Heart left ventricle (tissue), 16 donors: ENCODE results near the gene PHF21A. TPM values are rescaled to one million over a fixed set of nuclear protein-coding genes. Genes with fewer than 3 reads are reported as not detected.
"Not testable (repeated sequence)": the region's sequence is repeated elsewhere in the genome, so short reads cannot be mapped to it uniquely, and the experiment has no call there.

Experiments
- ATAC-seq, 4 donors: fragments of 200-7000 bp; cut with Tn5 transposase; one replicate each; pipeline ENCODE4 v1.9.1; 2020 to 2022; ENCODE audit warnings: moderate library complexity in 4 of 4, mild to moderate bottlenecking in 3 of 4, moderate number of reproducible peaks in 1 of 4
- DNase-seq, 5 donors: peaks; one replicate each; pipeline ENCODE4 v3.0.0-alpha.2; 2020
- H3K27ac ChIP-seq, 12 donors: fragments of 200-600 bp; sonication (generic) in 4 of 12; one replicate each; pipeline versions ENCODE4 v1.5.0 to v1.8.0; 2016 to 2022; ENCODE audit warnings: mild to moderate bottlenecking in 2 of 12
- H3K27me3 ChIP-seq, 9 donors: fragments of 200-600 bp; sonication (generic) in 2 of 9; one replicate each; pipeline versions ENCODE4 v1.5.1 to v1.8.0; 2016 to 2022; ENCODE audit warnings: mild to moderate bottlenecking in 3 of 9
- H3K36me3 ChIP-seq, 9 donors: fragments of 200-600 bp; sonication (generic) in 2 of 9; one replicate each; pipeline versions ENCODE4 v1.5.0 to v1.8.0; 2018 to 2022; ENCODE audit warnings: mild to moderate bottlenecking in 2 of 9
- H3K4me1 ChIP-seq, 12 donors: fragments of 200-600 bp; sonication (generic) in 4 of 12; one replicate each; pipeline versions ENCODE4 v1.5.0 to v1.8.0; 2016 to 2022; ENCODE audit warnings: mild to moderate bottlenecking in 3 of 12
- H3K4me3 ChIP-seq, 12 donors: fragments of 200-600 bp; sonication (generic) in 4 of 12; one replicate each; pipeline versions ENCODE4 v1.5.0 to v1.8.0; 2017 to 2022; ENCODE audit warnings: mild to moderate bottlenecking in 9 of 12, moderate library complexity in 4 of 12
- H3K9me3 ChIP-seq, 12 donors: fragments of 200-600 bp; sonication (generic) in 4 of 12; one replicate each; pipeline versions ENCODE4 v1.5.0 to v1.8.0; 2016 to 2022; ENCODE audit warnings: mild to moderate bottlenecking in 1 of 12
- POLR2A ChIP-seq, 2 donors: fragments of 450-650 bp; IDR thresholded peaks; one replicate each; pipeline ENCODE4 v1.6.1; 2017; ENCODE audit warnings: antibody characterized with exemption in 2 of 2, mild to moderate bottlenecking in 2 of 2, moderate library complexity in 2 of 2
- WGBS, 4 donors: extraction: QIAGEN DNeasy Blood & Tissue Kit in 2 of 4; methylation state at CpG; one replicate each; pipeline versions ENCODE4 v1.1.5 to v1.1.7; 2013 to 2018; 5-methylcytosine and 5-hydroxymethylcytosine counted together
- intact Hi-C, 10 donors: fragments of 100-400 bp; cut with DNase I; formaldehyde crosslinking; loops; one replicate each; pipeline versions ENCODE4 v1.11.1 to v1.14.2; 2022
- polyA plus RNA-seq, 2 donors: library from polyadenylated mRNA; stranded (reverse); fragments of 200-250 nt; gene quantifications; one replicate each; pipeline ENCODE4 v1.2.3, GENCODE V29; 2013
- total RNA-seq, 9 donors: library from RNA; depleted of rRNA in 2 of 9; stranded (reverse); fragments of >200 nt in 2 of 9; fragmentation: NEBNext Ultra II Directional in 3 of 9; extraction: Animal tissue kit (Norgen Biotek cat#: 25700) in 3 of 9; gene quantifications; one replicate each; pipeline versions ENCODE4 v1.1.0 to v1.2.4, GENCODE V29; 2016 to 2023
- TF ChIP-seq, protein P1 (sequence below), 12 donors: fragments of 200-600 bp; sonication (generic) in 4 of 12; IDR thresholded peaks; one replicate each; pipeline versions ENCODE4 v1.5.0 to v1.8.0; 2018 to 2022; ENCODE audit warnings: antibody characterized with exemption in 12 of 12, mild to moderate bottlenecking in 5 of 12
- donor health status: ischemic (EF 13 %, LVEDD 7.1; RV severe dilation, severe dysfunction).
- donor health status: healthy with polysubstance abuse.
- donor health status: DM: no; HTN: yes; CAD: no.
- donor health status: DM: no; HTN: no; CAD: no.
- donor health status: ischemic (EF 25% LVEDD 6.9; RV normal size, moderate dysfunction).
- donor health status: ischemic (EF 25% LVEDD 5.7; RV mildly dilated, moderate dysfunction).
- donor health status: healthy.
- donor health status: DM: yes; HTN: yes; CAD: no.
- donor health status: ischemic (EF 35%, LVEDD 5.7; RV mildly dilated, moderate dysfunction).
- donor health status: nonischemic (EF 11% LVEDD 7.7; RV severe dilation, severe dysfunction).
- donor health status: DM: yes; HTN: yes; CAD: no.
- donor health status: PGD.
- donor health status: ischemic (EF 29% LVEDD 5.4; RV normal size, mild dysfunction).
- donor health status: nonischemic (EF 23%, LVEDD 6.1; RV moderate dilation, normal function).

PHF21A gene
- total and polyA plus RNA-seq, 11 donors: 16.5 to 45.9 (median 36.1) TPM

DNA sequence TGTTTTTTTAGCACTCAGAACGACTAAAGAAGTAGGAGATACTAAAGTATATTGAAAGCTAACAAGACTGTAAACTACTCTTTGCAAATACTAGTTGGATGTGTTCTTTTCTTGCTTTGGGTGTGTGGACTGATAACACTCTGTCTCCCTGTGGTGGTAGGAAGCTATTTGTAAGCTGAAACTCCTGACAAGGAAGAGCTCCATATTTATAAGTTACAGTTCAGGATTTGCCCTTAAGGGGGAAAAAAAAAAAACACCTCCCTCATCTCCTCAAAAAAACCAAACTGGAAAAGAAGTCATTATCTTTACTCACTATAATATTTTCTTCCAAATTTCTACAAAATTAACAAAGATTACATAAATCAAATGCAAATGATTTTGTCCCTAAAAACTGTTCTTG is 103.9 kb downstream of the PHF21A start:
- TF ChIP-seq, protein P1, sequence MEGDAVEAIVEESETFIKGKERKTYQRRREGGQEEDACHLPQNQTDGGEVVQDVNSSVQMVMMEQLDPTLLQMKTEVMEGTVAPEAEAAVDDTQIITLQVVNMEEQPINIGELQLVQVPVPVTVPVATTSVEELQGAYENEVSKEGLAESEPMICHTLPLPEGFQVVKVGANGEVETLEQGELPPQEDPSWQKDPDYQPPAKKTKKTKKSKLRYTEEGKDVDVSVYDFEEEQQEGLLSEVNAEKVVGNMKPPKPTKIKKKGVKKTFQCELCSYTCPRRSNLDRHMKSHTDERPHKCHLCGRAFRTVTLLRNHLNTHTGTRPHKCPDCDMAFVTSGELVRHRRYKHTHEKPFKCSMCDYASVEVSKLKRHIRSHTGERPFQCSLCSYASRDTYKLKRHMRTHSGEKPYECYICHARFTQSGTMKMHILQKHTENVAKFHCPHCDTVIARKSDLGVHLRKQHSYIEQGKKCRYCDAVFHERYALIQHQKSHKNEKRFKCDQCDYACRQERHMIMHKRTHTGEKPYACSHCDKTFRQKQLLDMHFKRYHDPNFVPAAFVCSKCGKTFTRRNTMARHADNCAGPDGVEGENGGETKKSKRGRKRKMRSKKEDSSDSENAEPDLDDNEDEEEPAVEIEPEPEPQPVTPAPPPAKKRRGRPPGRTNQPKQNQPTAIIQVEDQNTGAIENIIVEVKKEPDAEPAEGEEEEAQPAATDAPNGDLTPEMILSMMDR (IDR thresholded peaks at IDR 0.05): no peak
- no peak for TF ChIP-seq POLR2A (IDR thresholded peaks at IDR 0.05)
- Histone ChIP-seq H3K27me3 (no peaks in the 10 kb centered on the region), H3K36me3 (peaks cover 0 to 9% (median 4%) of the 10 kb centered on the region in 9 donors), H3K9me3 (peaks cover 0 to 4% (median 0%) of the 10 kb centered on the region in 12 donors), H3K27ac (no peak overlapping the region), H3K4me3 (no peak overlapping the region), H3K4me1 (no peaks in the 10 kb centered on the region)
- intact Hi-C loops: no loop called here
- 83 to 92% (median 86%) methylated on average over 1 of the region's 1 CpG for WGBS, 4 donors
- no peak for ATAC-seq
- DNase-seq: no peak

DNA sequence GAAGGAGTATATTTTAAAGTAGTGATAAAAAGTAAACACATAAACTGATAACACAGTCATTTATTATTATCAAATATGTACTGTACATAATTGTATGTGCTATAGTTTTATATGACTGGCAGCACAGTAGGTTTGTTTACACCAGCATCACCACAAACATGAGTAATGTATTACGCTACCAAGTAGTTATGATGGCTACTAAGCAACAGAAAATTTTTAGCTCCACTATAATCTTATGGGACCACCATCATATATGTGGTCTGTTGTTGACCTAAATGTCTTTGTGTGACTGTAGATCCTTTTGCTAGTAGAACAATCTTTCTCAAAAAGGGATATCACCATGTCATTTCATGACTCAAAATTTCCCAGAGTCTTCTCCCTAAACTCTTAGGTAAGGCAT is 105.3 kb downstream of the PHF21A start:
- DNase-seq (no peak), ATAC-seq (no peak)
- H3K36me3 ChIP-seq: peaks cover 0 to 2% (median 0%) of the 10 kb centered on the region in 9 donors
- no peak overlapping the region for H3K27ac ChIP-seq
- intact Hi-C loops: no loop called here
- TF ChIP-seq, protein P1 (IDR thresholded peaks at IDR 0.05): no peak
- no peak for TF ChIP-seq POLR2A (IDR thresholded peaks at IDR 0.05)
- 98 to 100% (median 100%) methylated on average over 1 of the region's 1 CpG for WGBS, 4 donors
- no peaks in the 10 kb centered on the region for H3K27me3 ChIP-seq
- peaks cover 0 to 4% (median 0%) of the 10 kb centered on the region in 12 donors for H3K9me3 ChIP-seq
- no peaks in the 10 kb centered on the region for H3K4me1 ChIP-seq
- no peak overlapping the region for H3K4me3 ChIP-seq

DNA sequence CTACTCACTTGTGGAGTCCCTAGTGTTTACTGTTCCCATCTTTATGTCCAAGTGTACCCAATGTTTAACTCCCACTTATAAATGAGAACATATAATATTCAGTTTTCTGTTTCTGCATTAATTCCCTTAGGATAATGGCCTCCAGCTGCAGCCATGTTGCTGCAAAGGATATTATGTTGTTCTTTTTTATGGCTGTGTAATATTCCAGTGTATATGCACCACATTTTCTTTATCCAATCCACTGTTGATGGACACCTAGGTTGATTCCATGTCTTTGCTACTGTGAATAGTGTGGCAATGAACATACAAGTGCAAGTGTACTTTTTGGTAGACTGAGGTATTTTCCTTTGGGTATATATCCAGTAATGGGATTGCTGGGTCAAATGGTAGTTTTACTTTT is 107.1 kb downstream of the PHF21A start:
- peaks cover 0 to 10% (median 0%) of the 10 kb centered on the region in 12 donors for H3K4me1 ChIP-seq
- ATAC-seq, H3K36me3 ChIP-seq, DNase-seq, intact Hi-C loops, H3K27ac ChIP-seq, H3K27me3 ChIP-seq, H3K4me3 ChIP-seq, H3K9me3 ChIP-seq: not testable (repeated sequence)

DNA sequence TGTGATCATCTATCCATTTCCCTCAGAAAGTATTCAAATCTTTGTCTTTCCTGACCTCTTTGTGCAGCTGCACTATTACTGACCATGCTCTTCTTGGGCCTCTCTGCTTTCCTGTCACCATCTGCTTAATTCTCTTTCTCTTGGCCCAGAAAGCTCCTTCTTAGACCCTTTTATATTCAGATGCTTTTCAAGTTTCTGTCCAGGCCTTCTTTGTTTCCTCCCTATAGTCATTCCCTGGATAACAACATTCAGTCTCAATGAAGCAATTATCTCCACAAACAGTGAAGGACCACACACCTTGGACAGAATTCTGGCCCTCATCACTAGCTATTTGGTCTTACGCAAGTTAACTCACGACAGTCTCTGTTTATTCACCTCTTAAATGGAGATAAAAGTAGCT is 109.1 kb downstream of the PHF21A start:
- Histone ChIP-seq H3K4me3 (no peak overlapping the region), H3K9me3 (peaks cover 0 to 4% (median 0%) of the 10 kb centered on the region in 12 donors), H3K4me1 (peaks cover 0 to 10% (median 0%) of the 10 kb centered on the region in 12 donors), H3K27me3 (no peaks in the 10 kb centered on the region), H3K27ac (no peak overlapping the region), H3K36me3 (peaks cover 0 to 5% (median 0%) of the 10 kb centered on the region in 9 donors)
- intact Hi-C loops: no loop called here
- 89 to 94% (median 90%) methylated on average over 2 of the region's 2 CpGs for WGBS, 4 donors
- no peak for TF ChIP-seq POLR2A (IDR thresholded peaks at IDR 0.05)
- TF ChIP-seq, protein P1 (IDR thresholded peaks at IDR 0.05): no peak
- DNase-seq (no peak), ATAC-seq (no peak)

DNA sequence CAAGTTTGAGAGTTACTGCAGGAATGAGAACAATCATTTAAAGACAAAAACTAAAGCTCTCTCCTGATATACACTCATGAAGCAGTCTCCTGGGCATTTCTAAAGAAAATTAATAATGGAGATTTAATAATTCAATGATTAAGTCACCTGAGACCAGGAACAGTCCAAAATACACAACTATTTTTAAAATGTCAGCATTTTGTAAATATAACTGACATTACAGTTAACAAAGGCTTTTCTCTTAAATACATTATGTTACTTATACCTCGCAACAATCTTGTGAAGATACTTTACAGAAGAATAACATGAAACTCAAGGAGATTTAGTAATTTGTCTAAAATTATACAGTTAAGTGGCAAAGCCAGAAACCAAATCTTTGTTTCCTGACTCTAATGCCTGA is 111.2 kb downstream of the PHF21A start:
- H3K4me3 ChIP-seq: no peak overlapping the region
- ATAC-seq (no peak), DNase-seq (no peak)
- H3K27ac ChIP-seq: no peak overlapping the region
- peaks cover 0 to 4% (median 0%) of the 10 kb centered on the region in 12 donors for H3K9me3 ChIP-seq
- peaks cover 0 to 10% (median 0%) of the 10 kb centered on the region in 12 donors for H3K4me1 ChIP-seq
- peaks cover 0 to 5% (median 0%) of the 10 kb centered on the region in 9 donors for H3K36me3 ChIP-seq
- no peaks in the 10 kb centered on the region for H3K27me3 ChIP-seq
- 87 to 94% (median 92%) methylated on average over 1 of the region's 1 CpG for WGBS, 4 donors
- TF ChIP-seq, protein P1 (IDR thresholded peaks at IDR 0.05): no peak
- TF ChIP-seq POLR2A (IDR thresholded peaks at IDR 0.05): no peak
- intact Hi-C loops: no loop called here
